HepG2 (cell line): ENCODE measurements around the gene ELP2. TPM values are rescaled to one million over a fixed set of nuclear protein-coding genes. Genes with fewer than 3 reads are reported as not detected.

Source experiments
- CHCHD3 ChIP-seq: sonication (generic); formaldehyde crosslinking; IDR thresholded peaks from 2 replicates; pipeline ENCODE4 v1.8.0; 2022; ENCODE audit warnings: mild to moderate bottlenecking, missing genetic modification reagents, moderate library complexity
- KLF9 ChIP-seq: IDR thresholded peaks from 2 replicates; pipeline ENCODE4 v1.6.1; 2016; ENCODE audit warnings: low read depth
- MIER2 ChIP-seq: IDR thresholded peaks from 2 replicates; pipeline ENCODE4 v1.6.1; 2016; ENCODE audit warnings: missing biosample characterization, missing genetic modification reagents
- MIXL1 ChIP-seq: IDR thresholded peaks from 2 replicates; pipeline ENCODE4 v1.6.1; 2016
- NFIB ChIP-seq: sonication (generic); formaldehyde crosslinking; IDR thresholded peaks from 2 replicates; pipeline ENCODE4 v1.9.0; 2021; ENCODE audit warnings: missing genetic modification reagents, mild to moderate bottlenecking, borderline replicate concordance
- NR1H2 ChIP-seq: sonication (generic); formaldehyde crosslinking; IDR thresholded peaks from 2 replicates; pipeline ENCODE4 v1.8.1; 2022; ENCODE audit warnings: low read depth, missing genetic modification reagents, borderline replicate concordance
- PAWR ChIP-seq: sonication (generic); formaldehyde crosslinking; IDR thresholded peaks from 2 replicates; pipeline ENCODE4 v1.4.0; 2020; ENCODE audit warnings: missing genetic modification reagents, mild to moderate bottlenecking, borderline replicate concordance
- SSRP1 ChIP-seq: IDR thresholded peaks from 2 replicates; pipeline ENCODE4 v1.6.1; 2016; ENCODE audit warnings: control low read depth
- ZBTB1 ChIP-seq: sonication (generic); formaldehyde crosslinking; IDR thresholded peaks from 2 replicates; pipeline ENCODE4 v1.4.0; 2020; ENCODE audit warnings: missing genetic modification reagents, borderline replicate concordance
- ZNF646 ChIP-seq: sonication (generic); formaldehyde crosslinking; IDR thresholded peaks from 2 replicates; pipeline ENCODE4 v1.9.0; 2021; ENCODE audit warnings: mild to moderate bottlenecking, missing genetic modification reagents
- polyA plus RNA-seq, 8 experiments: library from polyadenylated mRNA; depleted of rRNA in 3 of 8; stranded (reverse) in 7 of 8; unstranded in 1 of 8; fragments of >200 nt; fragmentation: Illumina TruSeq in 4 of 8; extraction: Trizol in 4 of 8; gene quantifications; 2 replicates each; pipeline versions ENCODE4 v1.2.1 to v1.2.3, GENCODE V29; 2011 to 2016; ENCODE audit warnings: low read depth in 4 of 8, missing spikeins in 1 of 8, mixed read lengths in 1 of 8; ENCODE audit not compliant: insufficient read depth in 1 of 8
- total RNA-seq, 5 experiments: library from RNA; depleted of rRNA; stranded (reverse); fragments of >200 nt; fragmentation: Illumina TruSeq; extraction: Trizol; gene quantifications; 2 replicates each; pipeline ENCODE4 v1.2.3, GENCODE V29; 2016; ENCODE audit warnings: low read depth in 1 of 5
- TF ChIP-seq, protein P1 (sequence below): sonication (generic); formaldehyde crosslinking; IDR thresholded peaks from 2 replicates; pipeline ENCODE4 v1.5.0; 2020; ENCODE audit warnings: missing genetic modification reagents
- TF ChIP-seq, protein P2 (sequence below): sonication (generic); formaldehyde crosslinking; IDR thresholded peaks from 2 replicates; pipeline ENCODE4 v1.5.0; 2020; ENCODE audit warnings: mild to moderate bottlenecking, missing genetic modification reagents, borderline replicate concordance
- TF ChIP-seq, protein P3 (sequence below): sonication (generic); formaldehyde crosslinking; IDR thresholded peaks from 2 replicates; pipeline ENCODE4 v1.5.0; 2020; ENCODE audit warnings: mild to moderate bottlenecking, missing genetic modification reagents
- TF ChIP-seq, protein P4 (sequence below): sonication (generic); formaldehyde crosslinking; IDR thresholded peaks from 2 replicates; pipeline ENCODE4 v1.4.0; 2020; ENCODE audit warnings: missing genetic modification reagents; ENCODE audit errors: not compliant biosample characterization

Gene ELP2
- total and polyA plus RNA-seq, 2 of the 13 experiments (the other 11 are each of a cell fraction or from before 2014, with no cell fraction given) = 98.7 to 100 TPM

DNA sequence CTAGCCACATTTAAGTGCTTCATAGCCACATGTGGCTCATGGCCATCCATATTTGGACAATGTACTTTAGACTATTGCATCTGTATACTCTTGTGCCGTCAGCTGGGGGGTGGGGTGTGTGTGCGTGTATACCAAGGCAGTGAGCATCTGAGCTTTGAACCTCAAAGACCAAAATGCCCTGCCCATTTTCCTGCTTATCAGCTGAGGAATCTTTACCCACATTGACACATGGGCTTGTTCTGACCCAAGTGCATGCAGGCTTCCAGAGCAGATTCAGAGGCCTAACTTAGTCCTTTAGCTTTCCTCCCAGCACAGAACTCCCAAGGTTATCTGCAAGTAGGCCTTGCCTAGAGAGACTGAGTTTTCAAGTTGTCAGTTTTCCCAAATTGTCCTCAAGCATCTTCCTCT is 46.5 kb downstream of the ELP2 start (continued):
- TF ChIP-seq, protein P1, sequence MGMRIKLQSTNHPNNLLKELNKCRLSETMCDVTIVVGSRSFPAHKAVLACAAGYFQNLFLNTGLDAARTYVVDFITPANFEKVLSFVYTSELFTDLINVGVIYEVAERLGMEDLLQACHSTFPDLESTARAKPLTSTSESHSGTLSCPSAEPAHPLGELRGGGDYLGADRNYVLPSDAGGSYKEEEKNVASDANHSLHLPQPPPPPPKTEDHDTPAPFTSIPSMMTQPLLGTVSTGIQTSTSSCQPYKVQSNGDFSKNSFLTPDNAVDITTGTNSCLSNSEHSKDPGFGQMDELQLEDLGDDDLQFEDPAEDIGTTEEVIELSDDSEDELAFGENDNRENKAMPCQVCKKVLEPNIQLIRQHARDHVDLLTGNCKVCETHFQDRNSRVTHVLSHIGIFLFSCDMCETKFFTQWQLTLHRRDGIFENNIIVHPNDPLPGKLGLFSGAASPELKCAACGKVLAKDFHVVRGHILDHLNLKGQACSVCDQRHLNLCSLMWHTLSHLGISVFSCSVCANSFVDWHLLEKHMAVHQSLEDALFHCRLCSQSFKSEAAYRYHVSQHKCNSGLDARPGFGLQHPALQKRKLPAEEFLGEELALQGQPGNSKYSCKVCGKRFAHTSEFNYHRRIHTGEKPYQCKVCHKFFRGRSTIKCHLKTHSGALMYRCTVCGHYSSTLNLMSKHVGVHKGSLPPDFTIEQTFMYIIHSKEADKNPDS (CRISPR knock-in tag) = peak; percentile 79; the same call in 1 of the 2 replicates
- no peak for TF ChIP-seq ZNF646 (CRISPR knock-in tag)
- TF ChIP-seq CHCHD3 (CRISPR knock-in tag) = no peak
- TF ChIP-seq NFIB = no peak
- TF ChIP-seq KLF9 (CRISPR knock-in tag) = no peak
- TF ChIP-seq, protein P2, sequence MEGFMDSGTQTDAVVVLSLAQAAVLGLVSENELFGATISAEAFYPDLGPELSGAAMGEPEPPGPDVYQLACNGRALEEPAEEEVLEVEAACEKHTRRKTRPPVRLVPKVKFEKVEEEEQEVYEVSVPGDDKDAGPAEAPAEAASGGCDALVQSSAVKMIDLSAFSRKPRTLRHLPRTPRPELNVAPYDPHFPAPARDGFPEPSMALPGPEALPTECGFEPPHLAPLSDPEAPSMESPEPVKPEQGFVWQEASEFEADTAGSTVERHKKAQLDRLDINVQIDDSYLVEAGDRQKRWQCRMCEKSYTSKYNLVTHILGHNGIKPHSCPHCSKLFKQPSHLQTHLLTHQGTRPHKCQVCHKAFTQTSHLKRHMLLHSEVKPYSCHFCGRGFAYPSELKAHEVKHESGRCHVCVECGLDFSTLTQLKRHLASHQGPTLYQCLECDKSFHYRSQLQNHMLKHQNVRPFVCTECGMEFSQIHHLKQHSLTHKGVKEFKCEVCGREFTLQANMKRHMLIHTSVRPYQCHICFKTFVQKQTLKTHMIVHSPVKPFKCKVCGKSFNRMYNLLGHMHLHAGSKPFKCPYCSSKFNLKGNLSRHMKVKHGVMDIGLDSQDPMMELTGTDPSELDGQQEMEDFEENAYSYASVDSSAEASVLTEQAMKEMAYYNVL (CRISPR knock-in tag) = peak; percentile 60; the same call in 1 of the 2 replicates
- TF ChIP-seq, protein P3, sequence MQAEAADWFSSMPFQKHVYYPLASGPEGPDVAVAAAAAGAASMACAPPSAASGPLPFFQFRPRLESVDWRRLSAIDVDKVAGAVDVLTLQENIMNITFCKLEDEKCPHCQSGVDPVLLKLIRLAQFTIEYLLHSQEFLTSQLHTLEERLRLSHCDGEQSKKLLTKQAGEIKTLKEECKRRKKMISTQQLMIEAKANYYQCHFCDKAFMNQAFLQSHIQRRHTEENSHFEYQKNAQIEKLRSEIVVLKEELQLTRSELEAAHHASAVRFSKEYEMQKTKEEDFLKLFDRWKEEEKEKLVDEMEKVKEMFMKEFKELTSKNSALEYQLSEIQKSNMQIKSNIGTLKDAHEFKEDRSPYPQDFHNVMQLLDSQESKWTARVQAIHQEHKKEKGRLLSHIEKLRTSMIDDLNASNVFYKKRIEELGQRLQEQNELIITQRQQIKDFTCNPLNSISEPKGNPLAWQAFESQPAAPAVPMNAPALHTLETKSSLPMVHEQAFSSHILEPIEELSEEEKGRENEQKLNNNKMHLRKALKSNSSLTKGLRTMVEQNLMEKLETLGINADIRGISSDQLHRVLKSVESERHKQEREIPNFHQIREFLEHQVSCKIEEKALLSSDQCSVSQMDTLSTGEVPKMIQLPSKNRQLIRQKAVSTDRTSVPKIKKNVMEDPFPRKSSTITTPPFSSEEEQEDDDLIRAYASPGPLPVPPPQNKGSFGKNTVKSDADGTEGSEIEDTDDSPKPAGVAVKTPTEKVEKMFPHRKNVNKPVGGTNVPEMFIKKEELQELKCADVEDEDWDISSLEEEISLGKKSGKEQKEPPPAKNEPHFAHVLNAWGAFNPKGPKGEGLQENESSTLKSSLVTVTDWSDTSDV (CRISPR knock-in tag) = no peak
- TF ChIP-seq, protein P4, sequence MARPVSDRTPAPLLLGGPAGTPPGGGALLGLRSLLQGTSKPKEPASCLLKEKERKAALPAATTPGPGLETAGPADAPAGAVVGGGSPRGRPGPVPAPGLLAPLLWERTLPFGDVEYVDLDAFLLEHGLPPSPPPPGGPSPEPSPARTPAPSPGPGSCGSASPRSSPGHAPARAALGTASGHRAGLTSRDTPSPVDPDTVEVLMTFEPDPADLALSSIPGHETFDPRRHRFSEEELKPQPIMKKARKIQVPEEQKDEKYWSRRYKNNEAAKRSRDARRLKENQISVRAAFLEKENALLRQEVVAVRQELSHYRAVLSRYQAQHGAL (CRISPR knock-in tag) = no peak
- no peak for TF ChIP-seq PAWR
- TF ChIP-seq MIXL1 (CRISPR knock-in tag) = 0 out of 2 replicates have a peak, but pooled peaks have one; percentile 63
- no peak for TF ChIP-seq NR1H2 (CRISPR knock-in tag)
- TF ChIP-seq SSRP1 (CRISPR knock-in tag) = no peak; the same call in 1 of the 2 replicates
- TF ChIP-seq MIER2 (CRISPR knock-in tag) = peak; percentile 76; the same call in 1 of the 2 replicates
- TF ChIP-seq ZBTB1 (CRISPR knock-in tag) = no peak
